ENCODE data around the gene ZNF746.

DNA sequence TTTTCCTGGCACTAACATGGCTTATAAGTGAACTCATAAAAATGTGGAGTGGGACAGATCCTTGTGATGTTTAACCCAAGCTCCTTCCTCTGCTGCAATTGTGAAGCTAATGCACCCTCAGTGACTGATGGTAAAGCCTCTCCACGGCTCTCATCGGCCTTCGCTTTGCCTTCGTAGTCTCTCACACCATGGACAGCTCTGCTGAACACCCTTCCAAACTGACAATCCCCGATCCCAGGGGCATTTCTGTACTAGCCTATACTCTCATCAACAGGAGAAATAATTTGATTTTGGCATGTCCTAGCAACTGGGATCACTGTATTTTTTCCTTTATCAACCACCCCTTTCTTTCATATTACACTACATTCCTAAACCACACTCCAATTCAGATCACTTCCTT, 42.9 kb downstream of the ZNF746 start:
- TF ChIP-seq SMC3 (conservative IDR thresholded peaks at IDR 0.05; ENCODE audit: insufficient read depth, low read depth, low read length) = no peak
- TF ChIP-seq, protein P1, sequence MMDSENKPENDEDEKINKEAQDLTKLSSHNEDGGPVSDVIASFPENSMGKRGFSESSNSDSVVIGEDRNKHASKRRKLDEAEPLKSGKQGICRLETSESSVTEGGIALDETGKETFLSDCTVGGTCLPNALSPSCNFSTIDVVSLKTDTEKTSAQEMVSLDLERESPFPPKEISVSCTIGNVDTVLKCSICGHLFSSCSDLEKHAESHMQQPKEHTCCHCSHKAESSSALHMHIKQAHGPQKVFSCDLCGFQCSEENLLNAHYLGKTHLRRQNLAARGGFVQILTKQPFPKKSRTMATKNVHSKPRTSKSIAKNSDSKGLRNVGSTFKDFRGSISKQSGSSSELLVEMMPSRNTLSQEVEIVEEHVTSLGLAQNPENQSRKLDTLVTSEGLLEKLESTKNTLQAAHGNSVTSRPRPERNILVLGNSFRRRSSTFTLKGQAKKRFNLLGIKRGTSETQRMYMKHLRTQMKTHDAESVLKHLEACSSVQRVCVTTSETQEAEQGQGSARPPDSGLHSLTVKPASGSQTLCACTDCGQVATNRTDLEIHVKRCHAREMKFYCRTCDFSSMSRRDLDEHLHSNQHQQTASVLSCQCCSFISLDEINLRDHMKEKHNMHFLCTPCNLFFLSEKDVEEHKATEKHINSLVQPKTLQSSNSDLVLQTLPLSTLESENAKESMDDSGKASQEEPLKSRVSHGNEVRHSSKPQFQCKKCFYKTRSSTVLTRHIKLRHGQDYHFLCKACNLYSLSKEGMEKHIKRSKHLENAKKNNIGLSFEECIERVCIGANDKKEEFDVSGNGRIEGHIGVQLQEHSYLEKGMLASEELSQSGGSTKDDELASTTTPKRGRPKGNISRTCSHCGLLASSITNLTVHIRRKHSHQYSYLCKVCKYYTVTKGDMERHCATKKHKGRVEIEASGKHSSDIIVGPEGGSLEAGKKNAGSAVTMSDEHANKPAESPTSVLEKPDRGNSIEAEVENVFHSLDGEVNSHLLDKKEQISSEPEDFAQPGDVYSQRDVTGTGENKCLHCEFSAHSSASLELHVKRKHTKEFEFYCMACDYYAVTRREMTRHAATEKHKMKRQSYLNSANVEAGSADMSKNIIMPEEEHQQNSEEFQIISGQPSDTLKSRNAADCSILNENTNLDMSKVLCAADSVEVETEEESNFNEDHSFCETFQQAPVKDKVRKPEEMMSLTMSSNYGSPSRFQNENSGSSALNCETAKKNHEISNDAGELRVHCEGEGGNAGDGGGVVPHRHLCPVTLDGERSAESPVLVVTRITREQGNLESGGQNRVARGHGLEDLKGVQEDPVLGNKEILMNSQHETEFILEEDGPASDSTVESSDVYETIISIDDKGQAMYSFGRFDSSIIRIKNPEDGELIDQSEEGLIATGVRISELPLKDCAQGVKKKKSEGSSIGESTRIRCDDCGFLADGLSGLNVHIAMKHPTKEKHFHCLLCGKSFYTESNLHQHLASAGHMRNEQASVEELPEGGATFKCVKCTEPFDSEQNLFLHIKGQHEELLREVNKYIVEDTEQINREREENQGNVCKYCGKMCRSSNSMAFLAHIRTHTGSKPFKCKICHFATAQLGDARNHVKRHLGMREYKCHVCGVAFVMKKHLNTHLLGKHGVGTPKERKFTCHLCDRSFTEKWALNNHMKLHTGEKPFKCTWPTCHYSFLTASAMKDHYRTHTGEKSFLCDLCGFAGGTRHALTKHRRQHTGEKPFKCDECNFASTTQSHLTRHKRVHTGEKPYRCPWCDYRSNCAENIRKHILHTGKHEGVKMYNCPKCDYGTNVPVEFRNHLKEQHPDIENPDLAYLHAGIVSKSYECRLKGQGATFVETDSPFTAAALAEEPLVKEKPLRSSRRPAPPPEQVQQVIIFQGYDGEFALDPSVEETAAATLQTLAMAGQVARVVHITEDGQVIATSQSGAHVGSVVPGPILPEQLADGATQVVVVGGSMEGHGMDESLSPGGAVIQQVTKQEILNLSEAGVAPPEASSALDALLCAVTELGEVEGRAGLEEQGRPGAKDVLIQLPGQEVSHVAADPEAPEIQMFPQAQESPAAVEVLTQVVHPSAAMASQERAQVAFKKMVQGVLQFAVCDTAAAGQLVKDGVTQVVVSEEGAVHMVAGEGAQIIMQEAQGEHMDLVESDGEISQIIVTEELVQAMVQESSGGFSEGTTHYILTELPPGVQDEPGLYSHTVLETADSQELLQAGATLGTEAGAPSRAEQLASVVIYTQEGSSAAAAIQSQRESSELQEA (IDR thresholded peaks at IDR 0.05; ENCODE audit: low read depth) = no peak
- TF ChIP-seq NR1H2 (CRISPR knock-in tag; IDR thresholded peaks at IDR 0.05) = no peak
- no peak for TF ChIP-seq NR0B1 (IDR thresholded peaks at IDR 0.05; ENCODE audit: partially characterized antibody)
- no peak for TF ChIP-seq NFE2L1 (tag; IDR thresholded peaks at IDR 0.05; ENCODE audit: borderline replicate concordance, low read depth)
- no peak for TF ChIP-seq YY1 (IDR thresholded peaks at IDR 0.05; ENCODE audit: borderline replicate concordance in 1 of 3, control insufficient read depth in 1 of 3, extremely low read depth in 1 of 3, insufficient read depth in 3 of 3, insufficient read length in 1 of 3, insufficient replicate concordance in 2 of 3, low read depth in 1 of 3, low read length in 2 of 3)
- no peak for TF ChIP-seq HDAC8 (tag; IDR thresholded peaks at IDR 0.05)
- no peak for TF ChIP-seq RBBP5 (IDR thresholded peaks at IDR 0.05; ENCODE audit: borderline replicate concordance, insufficient read depth, low read length, poor library complexity, severe bottlenecking)
- TF ChIP-seq ZBTB33 (CRISPR knock-in tag; IDR thresholded peaks at IDR 0.05) = no peak
- no peak for TF ChIP-seq ELK3 (CRISPR knock-in tag; IDR thresholded peaks at IDR 0.05)
- TF ChIP-seq POLR2A (conservative IDR thresholded peaks at IDR 0.05) = no peak
- no peak for TF ChIP-seq USF2 (CRISPR knock-in tag; IDR thresholded peaks at IDR 0.05)

Data from K562 (cell line).